Activated naive CD4-positive, alpha-beta T cell treated with anti-CD3 and anti-CD28 coated beads, Interleukin-2, amount 10 ng/mL, durations not matched to agents 7 days and 5 days (primary cell): ENCODE data around the gene SUN5.

Experiments
- CTCF ChIA-PET: fragments of 350-600 bp; sonication (Branson Sonifier 250); formaldehyde crosslinking; loops from one replicate; lab custom pipeline; 2021; ENCODE audit warnings: antibody characterized with exemption; lab: Charles Lee
- DNase-seq: peaks from one replicate; pipeline ENCODE4 v3.0.0-alpha.2; 2020
- H3K27ac Mint-ChIP-seq: one replicate; pipeline ENCODE4 v1.8.0; 2021; ENCODE audit warnings: mild to moderate bottlenecking, moderate library complexity, mixed read lengths
- H3K27me3 Mint-ChIP-seq: one replicate; pipeline ENCODE4 v1.8.0; 2021; ENCODE audit warnings: mild to moderate bottlenecking, mixed read lengths
- H3K36me3 Mint-ChIP-seq: one replicate; pipeline ENCODE4 v1.8.0; 2021; ENCODE audit warnings: mixed read lengths
- H3K4me1 Mint-ChIP-seq: one replicate; pipeline ENCODE4 v1.8.0; 2021; ENCODE audit warnings: mixed read lengths
- H3K4me3 Mint-ChIP-seq: one replicate; pipeline ENCODE4 v1.8.0; 2021; ENCODE audit warnings: mild to moderate bottlenecking, moderate library complexity, mixed read lengths
- H3K9me3 Mint-ChIP-seq: one replicate; pipeline ENCODE4 v1.8.0; 2021; ENCODE audit warnings: mixed read lengths

Gene SUN5

DNA sequence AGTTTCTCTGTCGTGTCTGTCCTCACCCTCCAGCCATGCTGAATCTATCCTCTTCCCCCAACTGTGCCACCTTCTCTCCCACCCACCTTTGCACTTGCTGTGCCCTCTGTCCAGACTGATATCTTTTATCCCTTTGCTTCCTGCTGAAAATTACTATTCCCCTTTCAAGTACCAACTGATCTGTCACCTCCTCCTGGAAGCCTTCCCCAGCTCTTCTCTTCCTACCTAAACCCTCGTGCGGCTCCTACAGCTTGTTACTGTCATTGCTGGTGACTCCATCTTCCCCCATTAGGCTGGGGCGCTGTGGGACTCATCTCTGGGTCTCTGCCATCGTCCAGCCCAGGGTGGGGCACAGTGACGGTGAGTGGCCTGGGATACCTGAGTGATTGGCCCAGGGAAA lies 28.3 kb upstream of the SUN5 start:
- Mint-ChIP-seq H3K27ac (no peak overlapping the region), H3K27me3 (peaks cover 7% of the 10 kb centered on the region), H3K4me1 (no peaks in the 10 kb centered on the region), H3K9me3 (no peaks in the 10 kb centered on the region), H3K4me3 (no peak overlapping the region), H3K36me3 (no peaks in the 10 kb centered on the region)
- CTCF ChIA-PET: no interaction called here
- DNase-seq: no peak

DNA sequence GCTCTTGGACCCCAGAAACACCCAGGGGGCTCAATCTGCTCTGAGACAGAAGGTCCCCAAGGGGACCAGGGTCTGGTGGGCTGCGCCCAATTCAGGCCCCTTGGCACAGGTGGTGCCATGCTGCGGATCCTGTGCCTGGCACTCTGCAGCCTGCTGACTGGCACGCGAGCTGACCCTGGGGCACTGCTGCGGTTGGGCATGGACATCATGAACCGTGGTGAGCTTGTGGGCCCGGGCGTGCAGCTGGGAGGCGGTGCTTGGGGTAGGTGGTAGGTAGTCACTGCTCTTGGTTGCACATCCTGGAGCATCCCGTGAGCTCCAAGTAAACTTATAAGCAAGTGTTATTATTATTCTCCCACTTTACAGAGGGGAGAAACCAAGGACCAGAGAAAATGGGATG lies 27.3 kb upstream of the SUN5 start, which contains the start of gene BPIFB6:
BPIFB6 (plus strand) TSS at position 118 of the 400 bp plus-strand sequence; CDS start at position 118, 0 bp downstream.
- Mint-ChIP-seq H3K9me3 (no peaks in the 10 kb centered on the region), H3K27me3 (peaks cover 7% of the 10 kb centered on the region), H3K36me3 (no peaks in the 10 kb centered on the region), H3K4me1 (no peaks in the 10 kb centered on the region), H3K4me3 (no peak within 1 kb of the TSS), H3K27ac (no peak within 1 kb of the TSS)
- DNase-seq: no peak
- CTCF ChIA-PET: interaction anchor here (1.0 kb wide), 1 partner anchor 86 kb away, joined by 3 read pairs; no protein-coding TSS in a partner anchor

DNA sequence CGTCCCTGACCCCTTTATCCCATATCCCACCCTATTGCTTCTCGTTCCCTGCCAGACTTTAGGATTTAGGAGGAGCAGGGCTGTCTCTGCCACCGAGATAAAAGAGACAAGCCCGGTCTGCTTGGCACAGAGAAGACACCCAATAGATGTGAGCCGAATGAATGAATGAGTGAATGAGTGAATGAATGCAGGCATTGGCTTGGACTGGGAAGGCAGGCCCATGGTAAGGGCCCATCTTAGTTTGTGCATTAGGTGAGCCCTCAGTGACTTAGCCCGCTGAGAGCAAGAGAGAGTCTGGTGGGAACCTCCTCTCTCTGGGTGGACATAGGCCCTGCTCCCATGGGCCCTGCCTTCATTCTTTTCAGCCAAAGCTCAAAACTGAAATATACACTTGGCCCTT lies 26.3 kb upstream of the SUN5 start:
- CTCF ChIA-PET: no interaction called here
- Mint-ChIP-seq H3K9me3 (no peaks in the 10 kb centered on the region), H3K36me3 (no peaks in the 10 kb centered on the region), H3K27me3 (peaks cover 7% of the 10 kb centered on the region), H3K27ac (no peak overlapping the region), H3K4me1 (no peaks in the 10 kb centered on the region), H3K4me3 (no peak overlapping the region)
- DNase-seq: no peak

DNA sequence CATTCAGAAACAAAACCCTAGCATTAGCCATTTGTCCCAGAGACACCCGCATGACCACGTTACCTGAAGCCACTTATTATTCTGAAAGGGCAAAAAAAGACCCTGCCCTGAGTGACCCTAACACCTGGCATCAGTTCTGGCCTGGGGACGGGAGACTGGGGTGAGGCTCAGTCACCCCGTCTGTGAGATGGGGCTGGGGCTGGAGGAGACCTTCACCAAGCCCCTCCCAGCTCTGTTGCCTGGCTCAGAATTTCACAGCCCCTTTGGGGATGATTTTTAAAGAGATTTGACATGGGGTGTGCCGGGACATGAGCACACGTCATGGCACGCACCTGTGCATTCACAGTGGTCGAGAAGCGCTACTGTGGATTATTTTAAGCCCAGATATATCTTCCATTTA lies 25.8 kb upstream of the SUN5 start:
- DNase-seq: no peak
- Mint-ChIP-seq H3K27ac (no peak overlapping the region), H3K4me3 (no peak overlapping the region), H3K36me3 (no peaks in the 10 kb centered on the region), H3K27me3 (peaks cover 7% of the 10 kb centered on the region), H3K9me3 (no peaks in the 10 kb centered on the region), H3K4me1 (no peaks in the 10 kb centered on the region)
- CTCF ChIA-PET: no interaction called here

DNA sequence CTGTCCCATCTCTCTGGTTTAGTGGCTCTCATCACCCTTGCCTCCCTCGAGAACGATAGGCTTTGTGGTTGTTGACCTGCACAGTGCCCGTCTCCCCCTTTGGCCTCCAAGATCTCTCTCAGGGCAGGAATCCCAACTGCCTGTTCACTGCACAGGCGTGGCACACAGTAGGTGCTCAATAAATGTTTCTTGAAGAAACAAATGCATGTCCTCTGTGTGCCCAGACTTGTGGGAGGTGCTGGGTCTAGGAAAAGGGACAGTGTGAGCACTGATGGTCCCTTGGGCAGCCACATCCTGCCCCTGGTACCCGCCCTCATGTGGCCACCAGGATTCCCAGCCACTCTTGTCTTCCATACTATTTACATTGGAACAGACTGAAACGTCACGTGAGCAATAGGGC lies 24.6 kb upstream of the SUN5 start:
- no peaks in the 10 kb centered on the region for H3K9me3 Mint-ChIP-seq
- no peaks in the 10 kb centered on the region for H3K36me3 Mint-ChIP-seq
- H3K27me3 Mint-ChIP-seq: peaks cover 7% of the 10 kb centered on the region
- H3K27ac Mint-ChIP-seq: no peak overlapping the region
- H3K4me1 Mint-ChIP-seq: no peaks in the 10 kb centered on the region
- DNase-seq: no peak
- no peak overlapping the region for H3K4me3 Mint-ChIP-seq
- CTCF ChIA-PET: no interaction called here

DNA sequence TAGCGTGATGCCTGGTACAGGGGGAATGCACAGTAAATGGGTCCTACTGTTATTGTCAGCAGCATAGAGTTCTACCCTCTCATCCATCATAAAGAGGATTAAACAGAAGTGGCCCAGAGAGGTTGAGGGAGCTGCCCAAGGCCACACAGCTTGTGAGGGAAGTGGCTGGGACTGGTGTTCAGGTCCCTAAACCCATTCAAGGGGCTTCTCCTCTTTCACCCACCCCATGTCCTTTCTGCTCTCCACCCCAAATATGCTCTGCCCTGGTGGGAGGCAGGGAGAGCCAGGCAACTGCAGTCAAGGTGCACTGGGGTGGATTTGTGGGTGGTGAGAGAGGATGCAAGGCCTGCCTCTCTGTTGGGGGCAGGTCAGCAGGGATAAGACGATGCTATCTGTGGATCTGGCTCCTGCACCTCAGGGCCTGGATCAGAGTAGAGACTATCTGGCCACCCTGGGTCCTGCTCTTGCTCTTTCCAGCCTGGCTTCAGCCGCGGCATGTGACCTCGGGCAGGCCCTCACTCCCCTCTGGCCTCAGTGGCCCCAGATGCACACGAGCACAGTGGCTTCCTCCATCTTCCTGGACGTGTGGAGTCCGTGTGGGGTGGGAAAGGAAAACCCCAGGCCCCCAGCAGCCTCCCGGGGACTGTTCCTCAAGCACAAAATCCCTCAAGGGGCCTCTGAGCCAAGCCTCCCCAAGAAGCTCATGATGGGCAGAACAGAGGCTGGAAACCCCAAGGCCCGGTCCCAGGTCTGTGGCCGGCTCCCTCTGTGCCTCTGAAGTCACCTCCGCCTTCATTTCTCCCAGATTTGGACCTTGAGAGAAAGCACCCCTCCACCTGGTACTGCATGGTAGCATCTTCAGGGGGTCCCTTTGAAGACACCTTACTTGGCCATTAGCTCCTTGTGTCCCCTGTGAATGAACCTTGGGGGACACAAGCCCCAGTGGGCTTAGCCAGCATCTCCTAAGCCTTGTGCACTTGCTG lies 23.8 kb upstream of the SUN5 start:
- H3K27me3 Mint-ChIP-seq: peaks cover 7% of the 10 kb centered on the region
- H3K9me3 Mint-ChIP-seq: no peaks in the 10 kb centered on the region
- H3K27ac Mint-ChIP-seq: no peak overlapping the region
- CTCF ChIA-PET: interaction anchor here (0.6 kb wide), 1 partner anchor 71 kb away, joined by 3 read pairs; no protein-coding TSS in a partner anchor
- H3K4me1 Mint-ChIP-seq: no peaks in the 10 kb centered on the region
- no peaks in the 10 kb centered on the region for H3K36me3 Mint-ChIP-seq
- no peak overlapping the region for H3K4me3 Mint-ChIP-seq
- DNase-seq: no peak

DNA sequence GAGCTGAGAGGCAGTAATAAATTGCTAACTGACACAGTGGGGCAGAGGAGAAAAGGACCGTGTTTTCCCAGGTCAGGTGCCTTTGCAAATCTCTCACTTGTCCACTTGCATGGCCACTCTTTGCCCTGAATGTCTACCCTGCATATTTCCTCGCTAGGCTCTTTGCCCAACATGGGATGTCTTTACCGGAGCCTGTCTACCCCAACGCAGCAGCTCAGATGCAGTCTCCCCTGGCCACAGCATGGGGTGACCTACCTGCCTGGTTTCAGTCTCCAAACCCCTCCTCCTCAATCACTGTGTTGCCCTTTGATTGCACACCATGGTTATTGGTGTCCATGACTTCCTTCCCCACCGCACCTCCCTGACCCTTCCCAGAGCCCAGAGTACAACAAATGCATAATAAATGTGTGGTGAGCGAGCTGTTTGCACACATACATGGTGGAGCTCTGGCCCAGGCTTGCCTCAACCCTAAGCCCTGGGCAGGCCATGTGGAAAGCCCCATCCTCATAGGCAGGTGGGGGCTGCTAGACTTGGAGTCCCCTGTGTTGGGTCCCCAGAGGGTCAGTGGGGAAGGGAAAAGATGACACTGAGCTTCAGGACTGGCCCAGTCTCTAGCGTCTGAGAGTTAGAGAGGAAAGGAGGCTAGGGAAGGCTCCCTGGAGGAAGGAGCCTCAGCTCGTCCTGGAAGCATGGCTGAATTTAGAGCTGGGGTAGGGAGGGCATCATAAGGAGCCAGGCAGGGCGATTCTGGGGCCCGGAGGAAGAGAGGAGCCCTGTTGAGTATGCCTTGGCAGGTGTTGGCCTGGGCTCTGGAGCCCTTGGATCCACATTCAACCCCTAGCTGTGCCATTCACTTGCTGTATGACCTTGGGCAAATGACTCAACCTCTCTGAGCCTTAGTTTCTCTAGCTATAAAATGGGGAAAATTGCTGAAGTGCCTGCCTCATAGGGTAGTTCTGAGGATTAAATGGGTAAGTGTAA lies 22.8 kb upstream of the SUN5 start:
- H3K27me3 Mint-ChIP-seq: no peaks in the 10 kb centered on the region
- H3K27ac Mint-ChIP-seq: no peak overlapping the region
- CTCF ChIA-PET: no interaction called here
- H3K4me3 Mint-ChIP-seq: no peak overlapping the region
- no peak for DNase-seq
- no peaks in the 10 kb centered on the region for H3K4me1 Mint-ChIP-seq
- H3K9me3 Mint-ChIP-seq: no peaks in the 10 kb centered on the region
- no peaks in the 10 kb centered on the region for H3K36me3 Mint-ChIP-seq

DNA sequence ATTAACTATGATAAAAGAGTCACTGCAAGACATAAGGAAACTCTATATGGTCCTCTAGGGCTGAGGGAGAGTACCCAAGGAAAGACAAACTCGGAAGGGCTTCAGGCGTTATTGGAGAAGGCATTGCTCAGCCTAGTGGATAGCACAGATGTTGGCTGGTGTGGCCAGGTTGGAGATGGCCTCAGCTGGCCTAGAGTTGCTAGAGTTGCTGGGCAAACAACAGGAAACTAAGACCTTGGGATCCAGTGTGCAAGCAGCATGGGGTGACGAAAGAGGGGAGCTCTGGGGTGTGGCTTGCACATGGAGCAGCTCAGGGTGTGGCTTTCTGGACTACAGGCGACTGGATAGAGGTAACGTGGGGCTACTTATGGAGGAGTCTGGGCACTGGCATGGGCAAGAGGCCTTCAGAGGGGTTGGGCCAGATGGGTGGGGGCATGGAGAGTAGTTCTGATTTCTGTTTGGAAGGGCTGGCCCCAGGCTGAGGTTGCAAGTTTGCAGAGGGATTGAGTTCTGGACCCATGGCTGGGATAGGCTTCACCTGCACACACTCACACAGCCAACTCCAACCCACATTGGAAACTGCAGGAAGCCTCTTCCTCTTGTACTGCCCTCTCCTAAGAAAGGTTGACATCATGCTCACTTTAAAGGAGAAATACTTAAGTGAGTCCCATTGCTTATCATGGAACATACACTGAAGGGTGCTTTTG lies 22.0 kb upstream of the SUN5 start:
- Mint-ChIP-seq H3K9me3 (no peaks in the 10 kb centered on the region), H3K27ac (no peak overlapping the region), H3K36me3 (no peaks in the 10 kb centered on the region), H3K4me3 (no peak overlapping the region), H3K4me1 (no peaks in the 10 kb centered on the region), H3K27me3 (no peaks in the 10 kb centered on the region)
- no peak for DNase-seq
- CTCF ChIA-PET: no interaction called here

DNA sequence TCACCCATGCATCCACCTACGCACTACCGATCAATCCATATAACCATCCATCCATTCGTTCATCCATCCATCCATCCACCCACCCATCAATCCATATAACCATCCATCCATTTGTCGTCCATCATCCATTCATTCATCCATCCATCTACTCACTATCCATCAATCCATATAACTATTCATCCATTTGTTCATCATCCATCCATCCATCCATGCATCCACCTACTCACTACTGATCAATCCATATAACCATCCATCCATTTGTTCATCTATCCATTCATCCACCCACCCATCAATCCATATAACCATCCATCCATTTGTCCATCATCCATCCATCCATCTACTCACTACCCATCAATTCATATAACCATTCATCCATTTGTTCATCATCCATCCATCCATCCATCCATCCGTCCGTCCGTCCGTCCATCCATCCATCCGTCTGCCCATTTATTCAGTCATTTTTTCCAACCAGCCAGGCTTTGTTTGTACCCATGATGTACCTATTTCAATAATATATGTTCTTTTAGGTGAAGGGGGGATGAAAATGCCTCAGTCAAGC lies 21.2 kb upstream of the SUN5 start:
- H3K36me3 Mint-ChIP-seq: no peaks in the 10 kb centered on the region

DNA sequence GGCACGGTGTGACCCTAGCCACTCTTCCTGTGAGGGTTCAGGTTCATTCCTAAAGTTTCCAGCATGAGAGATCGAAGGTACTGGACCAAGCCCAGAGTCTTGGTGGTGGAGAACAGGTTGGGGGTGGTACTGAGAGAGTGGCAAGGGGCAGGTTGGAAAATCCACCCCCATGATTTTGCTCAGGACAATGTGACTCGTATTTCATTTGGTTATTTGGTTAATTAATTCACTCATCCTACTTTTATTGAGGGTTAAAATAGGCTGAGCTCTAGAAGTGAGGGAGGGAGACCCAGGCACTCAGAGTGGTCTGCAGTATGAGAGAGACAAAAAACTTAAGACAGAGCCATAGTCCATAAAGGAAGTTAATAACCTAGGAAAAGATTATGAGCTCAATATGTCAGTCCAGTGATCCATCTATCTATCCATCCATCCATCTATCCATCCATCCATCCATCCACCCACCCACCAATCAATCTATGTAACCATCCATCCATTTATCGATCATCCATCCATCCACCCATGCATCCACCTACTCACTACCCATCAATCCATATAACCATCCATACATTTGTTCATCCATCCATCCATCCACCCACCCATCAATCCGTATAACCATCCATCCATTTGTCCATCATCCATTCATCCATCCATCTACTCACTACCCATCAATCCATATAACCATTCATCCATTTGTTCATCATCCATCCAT lies 20.5 kb upstream of the SUN5 start:
- H3K36me3 Mint-ChIP-seq: no peaks in the 10 kb centered on the region
- no peak for DNase-seq
- H3K27ac Mint-ChIP-seq: no peak overlapping the region
- no peak overlapping the region for H3K4me3 Mint-ChIP-seq
- CTCF ChIA-PET: no interaction called here
- no peaks in the 10 kb centered on the region for H3K4me1 Mint-ChIP-seq
- no peaks in the 10 kb centered on the region for H3K27me3 Mint-ChIP-seq
- no peaks in the 10 kb centered on the region for H3K9me3 Mint-ChIP-seq

More for the DNA sequence above, 21.2 kb upstream of the SUN5 start:
- Mint-ChIP-seq H3K4me3 (no peak overlapping the region), H3K27ac (no peak overlapping the region), H3K4me1 (no peaks in the 10 kb centered on the region), H3K9me3 (no peaks in the 10 kb centered on the region), H3K27me3 (no peaks in the 10 kb centered on the region)
- CTCF ChIA-PET: no interaction called here
- no peak for DNase-seq

DNA sequence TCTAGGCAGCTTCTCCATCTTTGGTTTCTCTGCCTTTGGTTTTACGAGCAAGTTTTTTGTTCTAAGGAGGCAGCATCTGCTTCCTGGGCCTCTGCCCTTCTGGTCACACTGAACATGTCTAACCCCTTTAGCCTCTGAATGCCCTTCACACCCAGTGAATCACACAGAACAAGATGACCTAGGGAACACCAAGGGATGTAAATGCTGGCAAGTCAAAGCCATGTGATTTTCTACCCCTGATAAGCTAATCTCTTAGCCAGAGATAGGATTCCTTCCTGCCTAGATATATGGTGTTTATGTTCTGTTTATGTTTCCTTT lies 20.0 kb upstream of the SUN5 start:
- no peak for DNase-seq
- CTCF ChIA-PET: no interaction called here
- no peaks in the 10 kb centered on the region for H3K27me3 Mint-ChIP-seq
- no peaks in the 10 kb centered on the region for H3K9me3 Mint-ChIP-seq
- no peak overlapping the region for H3K4me3 Mint-ChIP-seq
- no peaks in the 10 kb centered on the region for H3K4me1 Mint-ChIP-seq
- no peak overlapping the region for H3K27ac Mint-ChIP-seq
- H3K36me3 Mint-ChIP-seq: no peaks in the 10 kb centered on the region

DNA sequence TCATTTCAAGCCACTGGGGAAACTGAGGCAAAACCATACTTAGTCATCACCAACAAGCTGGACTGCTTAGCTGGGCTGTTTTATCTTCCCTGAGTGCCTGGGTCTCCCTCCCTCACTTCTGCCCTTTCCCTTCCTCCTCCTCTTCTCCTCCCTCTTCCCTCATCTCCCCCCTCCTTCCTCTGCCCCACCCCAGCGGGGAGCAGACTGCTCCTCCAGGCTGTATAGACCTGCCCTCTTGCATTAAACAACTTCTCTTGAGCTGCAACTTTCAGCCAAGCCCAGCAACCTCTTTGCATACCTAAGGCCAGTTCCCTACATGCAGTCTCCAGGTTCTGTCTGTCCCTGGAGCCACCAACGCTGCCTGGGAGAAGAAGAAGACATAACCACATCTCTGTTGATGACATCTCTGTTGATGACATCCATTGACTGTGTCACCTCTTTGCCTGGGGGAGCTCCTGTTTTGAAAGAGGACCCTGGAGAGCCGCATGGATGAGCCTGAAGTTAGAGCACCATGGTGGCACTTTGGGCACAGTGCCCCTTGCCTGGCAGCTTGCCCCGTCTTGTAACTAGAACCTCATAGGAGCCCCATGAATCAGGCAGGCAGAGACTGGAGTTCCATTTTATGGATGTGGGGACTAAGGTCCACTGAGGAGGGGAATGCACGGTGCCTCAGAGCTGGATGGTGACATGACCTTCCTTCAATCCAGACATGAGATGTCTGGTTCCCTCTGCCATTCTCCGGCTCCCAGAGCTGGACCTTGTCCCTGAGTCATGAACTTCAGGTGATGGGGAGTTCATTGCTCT lies 19.4 kb upstream of the SUN5 start:
- CTCF ChIA-PET: no interaction called here
- no peak for DNase-seq
- no peaks in the 10 kb centered on the region for H3K36me3 Mint-ChIP-seq
- no peaks in the 10 kb centered on the region for H3K9me3 Mint-ChIP-seq
- no peak overlapping the region for H3K27ac Mint-ChIP-seq
- H3K27me3 Mint-ChIP-seq: no peaks in the 10 kb centered on the region
- no peaks in the 10 kb centered on the region for H3K4me1 Mint-ChIP-seq
- H3K4me3 Mint-ChIP-seq: no peak overlapping the region
